Activated CD4-positive, alpha-beta T cell treated with anti-CD3 and anti-CD28 coated beads, Interleukin-10, Interleukin-2, amounts not matched to agents 100 ng/mL and 50 ng/mL, durations not matched to agents 16 hours and 8 hours (primary cell): ENCODE results near the gene PLEKHA4.

Experiments
- DNase-seq: peaks from one replicate; pipeline ENCODE4 v3.0.0-alpha.2; 2020

The PLEKHA4 gene

DNA sequence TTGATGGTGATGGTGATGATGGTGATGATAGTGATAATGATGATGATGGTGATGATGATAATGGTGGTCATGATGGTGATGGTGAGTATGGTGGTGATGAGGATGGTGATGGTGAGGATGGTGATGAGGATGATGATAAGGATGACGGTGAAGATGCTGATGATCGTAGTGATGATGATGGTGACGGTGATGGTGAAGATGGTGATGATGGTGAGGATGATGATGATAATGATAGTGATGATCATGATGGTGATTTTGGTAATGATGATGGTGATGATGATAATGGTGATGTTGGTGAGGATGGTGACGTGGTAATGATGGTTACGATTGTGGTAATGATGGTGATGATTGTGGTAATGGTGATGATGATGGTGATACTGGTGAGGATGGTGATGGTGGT lies 46.8 kb downstream of the PLEKHA4 start:
- DNase-seq: no peak

DNA sequence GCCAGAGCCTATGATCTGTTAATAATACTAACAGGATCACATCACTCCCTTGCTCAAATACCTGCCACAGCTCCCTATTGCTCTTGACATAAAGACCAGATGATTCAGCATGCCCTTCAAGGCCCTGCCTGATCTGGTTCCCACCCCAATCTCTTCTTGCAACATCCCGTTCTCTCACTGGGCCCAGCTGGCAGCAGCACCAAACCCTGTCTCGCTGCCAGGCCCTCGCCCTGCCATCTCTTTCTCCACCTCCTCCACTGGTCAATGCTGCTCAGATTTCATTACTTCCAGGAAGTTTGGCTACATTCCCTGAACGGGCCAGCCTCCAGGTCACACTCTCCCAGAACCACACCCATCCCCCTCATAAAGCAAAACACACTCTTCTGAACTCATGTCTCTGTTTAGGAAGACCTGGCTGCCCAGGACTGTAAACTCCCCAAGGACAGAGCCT lies 49.0 kb downstream of the PLEKHA4 start:
- DNase-seq: no peak

DNA sequence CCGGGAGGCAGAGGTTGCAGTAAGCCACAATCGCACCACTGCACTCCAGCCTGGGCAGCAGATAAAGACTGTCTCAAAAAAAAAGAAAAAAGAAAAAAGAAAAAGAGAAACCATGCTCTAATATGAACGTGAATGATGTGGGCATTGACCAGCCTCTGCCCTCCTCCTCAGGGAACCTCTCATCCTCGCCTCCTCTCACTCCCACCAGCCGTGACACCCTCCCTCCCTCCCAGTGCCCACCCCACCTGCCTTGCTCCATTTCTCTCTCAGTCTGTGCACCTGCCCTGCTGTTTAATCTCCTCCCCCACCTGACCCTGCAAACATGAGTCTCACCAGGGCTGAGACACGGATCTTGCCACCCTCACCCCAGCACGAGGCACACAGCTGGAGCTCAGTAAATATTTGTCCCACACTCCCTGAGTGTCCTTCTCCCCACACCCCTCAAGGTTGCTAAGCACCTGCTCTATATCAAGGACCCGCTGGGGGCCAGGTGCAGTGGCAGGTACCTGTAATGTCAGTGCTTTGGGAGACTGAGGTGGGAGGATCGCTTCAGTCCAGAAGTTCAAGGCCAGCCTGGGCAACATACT lies 50.1 kb downstream of the PLEKHA4 start:
- no peak for DNase-seq

DNA sequence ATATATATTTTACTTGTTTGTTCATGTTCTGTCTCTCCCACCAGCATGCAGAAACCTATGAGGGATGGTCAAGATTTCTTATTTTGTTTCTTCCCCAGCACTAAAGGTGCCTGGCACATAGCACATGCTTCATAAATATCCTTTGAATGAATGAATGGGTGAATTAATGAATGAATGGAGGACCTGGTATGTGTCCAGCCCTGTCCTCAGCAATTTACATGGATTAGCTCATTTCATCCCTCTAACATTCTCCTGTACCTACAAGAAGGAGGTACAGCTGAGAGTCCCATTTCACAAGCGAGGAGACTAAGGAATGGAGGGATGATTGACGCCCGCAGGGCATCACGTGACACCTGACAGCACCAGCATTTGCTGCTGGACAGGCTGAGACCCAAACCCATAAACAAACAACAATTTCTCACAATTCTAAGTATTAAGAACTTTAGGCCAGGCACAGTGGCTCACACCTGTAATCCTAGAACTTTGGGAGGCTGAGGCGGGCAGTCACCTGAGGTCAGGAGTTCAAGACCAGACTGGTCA lies 50.8 kb downstream of the PLEKHA4 start:
- no peak for DNase-seq

DNA sequence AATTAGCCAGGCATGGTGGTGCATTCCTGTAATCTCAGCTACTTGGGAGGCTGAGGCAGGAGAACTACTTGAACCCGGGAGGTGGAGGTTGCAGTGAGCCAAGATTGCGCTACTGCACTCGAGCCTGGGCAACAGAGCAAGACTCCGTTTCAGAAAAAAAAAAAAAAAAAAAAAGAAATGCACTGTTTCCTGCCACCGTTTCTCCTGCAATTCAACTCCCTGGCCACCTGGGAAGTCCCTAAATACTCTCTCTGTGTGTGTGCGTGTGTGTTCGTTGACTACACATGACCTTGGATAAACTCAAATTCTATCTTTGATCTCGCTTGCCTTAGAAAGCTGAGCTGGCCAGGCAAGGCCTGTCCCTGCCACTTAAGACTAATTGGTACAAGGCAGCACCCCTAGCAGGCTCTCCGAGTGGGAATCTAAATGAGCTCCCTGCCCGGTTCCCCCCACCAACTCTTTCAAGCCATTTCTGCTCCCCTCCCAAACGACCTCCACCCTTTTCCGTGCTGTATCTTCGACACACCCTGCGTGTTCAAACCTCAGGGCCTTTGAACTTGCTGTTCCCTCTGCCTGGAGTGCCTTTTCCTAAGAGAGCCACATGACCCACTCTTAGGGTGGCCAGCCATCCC lies 52.4 kb downstream of the PLEKHA4 start:
- peak; percentile 43 for DNase-seq

DNA sequence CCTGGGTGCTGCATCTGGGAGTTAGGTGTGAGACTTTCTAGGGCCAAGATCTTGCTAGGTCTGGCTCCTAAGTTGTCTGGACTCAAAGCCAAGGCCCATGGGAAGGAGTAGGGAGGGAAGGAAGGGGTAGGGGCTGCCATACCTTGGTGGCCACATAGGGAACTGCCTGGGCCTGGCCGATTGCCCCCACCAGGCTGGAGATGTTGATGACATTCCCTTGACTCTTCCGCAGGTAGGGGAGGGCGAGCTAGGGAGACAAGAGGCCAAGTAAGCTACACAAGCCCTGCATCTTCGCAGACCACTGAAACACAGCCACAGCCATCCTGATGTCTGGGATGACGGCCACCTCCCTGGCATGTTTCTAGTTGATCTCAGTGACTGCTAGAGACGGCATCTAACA lies 53.5 kb downstream of the PLEKHA4 start:
- DNase-seq: no peak

DNA sequence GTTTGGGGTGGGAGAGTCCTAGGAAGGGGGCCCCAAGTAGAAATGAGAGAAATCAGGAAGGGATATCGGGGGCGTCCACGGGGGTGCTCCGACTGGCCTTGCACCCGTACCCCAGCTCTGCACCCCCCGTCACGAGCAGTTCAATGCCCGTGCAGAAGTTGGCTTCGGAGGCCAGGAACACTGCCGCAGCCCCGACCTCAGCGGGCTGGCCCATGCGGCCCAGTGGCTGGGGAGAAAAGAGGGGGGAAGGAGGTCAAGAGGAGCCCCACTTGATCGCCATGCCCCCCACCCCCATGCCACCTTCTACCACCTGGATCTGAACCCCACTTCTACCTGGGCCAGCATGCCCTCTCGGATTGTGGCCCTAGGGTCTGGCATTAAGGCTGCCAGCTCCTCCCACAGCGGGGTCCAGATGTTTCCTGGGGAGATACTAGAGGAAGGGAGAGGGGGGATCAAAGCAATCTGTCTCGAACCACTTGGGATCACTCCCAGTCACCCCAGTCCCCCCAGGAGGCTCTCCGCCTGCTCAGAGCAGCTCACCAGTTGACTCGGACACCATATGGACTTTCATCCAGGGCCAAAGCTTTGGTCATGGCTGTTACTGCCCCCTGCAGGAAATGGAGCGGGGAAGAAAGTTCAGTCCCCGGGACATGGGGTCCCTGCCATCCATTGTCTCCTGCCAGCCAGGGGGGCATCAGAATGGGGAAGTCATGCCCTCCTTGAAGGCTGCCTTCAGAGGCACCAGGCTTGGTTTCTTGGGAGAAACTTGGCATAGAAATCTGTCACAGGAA lies 55.1 kb downstream of the PLEKHA4 start:
- DNase-seq: no peak

DNA sequence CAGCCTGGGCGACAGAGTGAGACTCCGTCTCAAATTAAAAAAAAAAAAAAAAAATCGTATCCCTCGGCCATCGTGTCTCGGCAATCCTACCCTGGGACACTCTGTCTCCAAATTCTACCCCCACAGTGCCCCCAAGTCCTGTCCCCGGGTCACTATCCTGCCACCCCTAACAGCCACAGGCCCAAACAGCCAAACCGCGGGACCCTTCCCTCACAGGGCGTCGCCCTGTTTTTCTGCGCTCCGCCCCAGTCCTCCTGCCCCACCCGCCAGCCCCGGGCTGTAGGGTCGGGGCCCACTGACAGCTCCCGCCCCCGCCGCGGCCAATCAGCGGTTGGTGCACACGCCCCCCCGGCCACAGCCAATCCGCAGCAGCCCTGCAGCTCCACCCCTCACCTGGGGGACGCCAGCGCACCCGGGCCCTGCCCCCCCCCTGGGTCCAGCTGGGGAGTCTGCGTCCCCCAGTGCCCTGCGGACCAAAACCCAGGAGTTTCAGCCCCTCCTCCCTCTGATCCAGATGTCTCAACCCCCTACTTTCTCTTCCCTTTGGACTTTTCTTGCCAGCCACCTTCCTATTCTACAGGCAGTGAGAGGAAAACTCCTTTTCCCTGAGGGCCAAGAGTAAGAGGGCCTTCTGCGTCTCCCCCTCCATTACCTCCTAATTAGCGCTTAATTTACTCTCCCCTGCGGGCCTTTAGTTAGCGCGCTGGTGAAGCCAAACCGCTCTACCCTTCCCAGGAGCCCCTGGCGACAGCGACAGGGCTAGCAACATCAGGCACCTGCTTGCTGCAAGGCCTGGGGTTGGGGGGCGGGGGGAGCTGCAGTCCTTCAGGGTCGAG lies 56.1 kb downstream of the PLEKHA4 start:
- DNase-seq: peak; percentile 79

DNA sequence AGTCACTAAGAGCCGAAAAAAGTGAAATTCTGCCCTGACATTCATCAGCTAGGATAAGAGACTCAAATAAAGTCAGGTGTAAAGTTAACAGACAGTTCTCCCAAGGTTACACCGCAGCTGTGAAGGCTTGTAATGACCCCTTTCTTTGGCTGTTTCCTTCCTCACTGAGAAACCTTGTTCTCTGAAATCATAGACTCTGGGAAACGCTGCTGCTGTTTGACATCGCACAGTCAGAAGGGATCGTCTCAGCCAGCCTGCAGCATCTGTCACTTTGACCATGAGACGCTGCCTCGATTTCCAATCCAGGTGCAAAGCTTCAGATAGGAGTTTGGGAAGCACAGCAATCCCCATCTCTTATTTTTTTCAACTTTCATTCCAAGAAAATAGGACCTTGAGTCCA lies 58.3 kb downstream of the PLEKHA4 start:
- peak; percentile 7 for DNase-seq

DNA sequence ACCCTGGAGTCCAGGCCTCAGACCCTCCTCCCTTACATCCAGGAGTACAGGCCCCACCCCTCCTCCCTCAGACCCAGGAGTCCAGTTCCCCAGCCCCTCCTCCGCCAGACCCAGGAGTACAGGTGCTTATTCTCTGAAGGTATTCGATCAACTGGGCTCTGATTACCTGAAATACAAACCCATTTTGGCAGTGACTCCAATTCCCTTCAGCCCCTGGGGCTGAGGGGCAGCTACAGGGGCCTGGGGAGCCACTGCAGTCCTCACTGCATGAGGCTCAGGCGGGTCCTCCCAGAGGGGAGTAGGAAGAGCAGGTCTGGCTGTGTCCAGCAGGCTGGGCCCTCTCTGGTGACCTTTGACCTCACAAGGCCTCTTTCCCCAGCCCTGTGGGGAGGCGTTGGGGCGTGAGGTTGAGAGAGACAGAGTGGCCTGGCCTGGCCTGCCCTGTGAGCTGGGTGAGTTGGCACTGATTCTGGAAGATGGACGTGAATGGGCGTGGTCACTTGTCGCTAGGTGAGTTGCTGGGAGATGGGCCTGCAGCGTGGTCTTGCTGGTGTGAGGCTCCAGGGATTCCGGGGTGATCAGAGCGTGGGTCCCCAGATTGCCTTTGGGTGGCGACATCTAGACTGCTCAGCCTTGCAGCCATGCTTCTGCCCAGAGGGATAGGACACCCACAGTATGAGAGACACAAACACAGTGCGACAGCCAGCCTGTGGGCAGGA lies 60.7 kb downstream of the PLEKHA4 start:
- peak; percentile 10 for DNase-seq

DNA sequence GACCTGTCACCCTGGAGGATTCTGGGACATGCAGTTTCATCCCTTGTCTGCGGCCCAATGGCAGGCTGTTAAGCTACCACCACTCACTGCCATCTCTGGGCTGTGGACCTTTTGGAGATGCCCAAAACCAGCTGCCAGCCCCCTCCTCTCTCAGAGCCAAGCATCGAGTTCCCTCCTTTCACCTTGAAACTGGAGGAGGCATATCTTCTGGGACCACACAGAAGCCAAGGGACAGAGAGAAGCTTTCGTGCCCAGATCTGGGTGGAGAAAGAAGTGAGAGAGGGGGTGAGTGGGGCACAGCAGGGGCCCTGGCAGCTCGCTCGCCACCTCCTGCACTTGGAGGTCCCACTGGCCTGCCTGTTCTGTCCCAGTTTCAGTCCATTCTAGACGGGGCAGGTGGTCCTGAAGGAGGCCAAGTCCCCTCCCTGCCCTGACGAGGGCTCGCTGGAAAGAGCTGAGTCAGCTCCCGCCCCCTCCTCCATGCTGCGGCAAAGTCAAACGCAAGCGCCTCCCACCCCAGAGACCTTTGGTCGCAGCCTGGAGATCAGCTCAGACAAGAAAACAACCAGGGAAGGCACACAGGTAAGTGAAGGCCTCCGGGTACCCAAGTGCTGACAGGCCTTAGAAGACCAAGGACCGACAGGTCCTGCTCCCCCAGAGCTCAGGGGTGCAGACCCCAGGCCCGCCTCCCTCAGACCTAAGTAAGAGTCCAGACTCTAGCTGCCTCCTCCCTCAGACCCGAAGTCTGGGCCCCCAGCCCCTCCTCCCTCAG lies 61.4 kb downstream of the PLEKHA4 start:
- no peak for DNase-seq

DNA sequence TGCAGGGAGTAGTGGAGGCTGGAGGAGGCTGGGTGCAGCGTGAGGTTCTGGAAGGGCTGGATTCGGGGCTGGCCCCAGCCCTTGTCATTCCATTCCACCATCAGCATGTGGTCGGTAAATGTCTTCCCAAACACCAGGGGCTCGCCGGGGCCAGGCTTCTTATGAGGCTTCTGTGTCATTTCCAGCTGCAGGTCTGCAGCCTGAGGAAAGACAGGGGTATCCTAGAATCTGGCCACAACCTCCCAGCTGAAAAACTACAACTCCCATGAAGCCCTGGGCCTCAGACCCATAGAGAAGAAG lies 61.9 kb downstream of the PLEKHA4 start:
- peak; percentile 73 for DNase-seq

DNA sequence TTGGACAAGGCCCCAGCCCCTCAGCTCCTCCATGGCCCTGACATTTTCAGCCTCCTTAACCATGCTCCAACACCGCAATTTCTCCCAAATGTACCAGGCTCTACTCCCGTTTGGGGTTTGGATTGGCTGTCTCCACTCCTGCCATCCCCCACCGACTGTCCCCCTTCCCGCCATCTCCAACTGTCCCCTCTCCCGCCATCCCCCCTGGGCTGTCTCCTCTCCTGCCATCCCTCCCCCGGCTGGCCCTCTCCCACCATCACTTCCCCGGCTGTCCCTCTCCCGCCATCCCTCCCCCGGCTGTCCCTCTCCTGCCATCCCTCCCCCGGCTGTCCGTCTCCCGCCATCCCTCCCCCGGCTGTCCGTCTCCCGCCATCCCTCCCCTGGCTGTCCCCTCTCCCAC lies 63.0 kb downstream of the PLEKHA4 start:
- DNase-seq: no peak

DNA sequence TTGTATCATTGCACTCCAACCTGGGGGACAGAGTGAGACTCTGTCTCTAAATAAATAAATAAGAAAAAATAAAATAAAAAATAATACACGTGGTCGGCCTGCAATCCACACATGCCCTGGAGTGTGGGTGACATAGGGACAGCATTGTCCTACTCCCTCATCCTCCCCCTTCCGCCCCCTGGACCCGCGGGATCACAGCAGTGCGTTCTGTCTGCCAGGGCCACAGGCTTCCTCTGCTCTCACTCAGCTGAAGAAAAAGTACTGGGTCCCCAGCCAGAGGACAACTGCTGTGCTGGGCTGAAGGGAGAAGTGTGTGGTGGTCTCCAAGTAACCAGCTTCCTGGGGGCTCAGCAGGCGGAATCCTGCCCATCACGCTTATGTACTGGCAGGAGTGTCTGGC lies 63.9 kb downstream of the PLEKHA4 start:
- no peak for DNase-seq

DNA sequence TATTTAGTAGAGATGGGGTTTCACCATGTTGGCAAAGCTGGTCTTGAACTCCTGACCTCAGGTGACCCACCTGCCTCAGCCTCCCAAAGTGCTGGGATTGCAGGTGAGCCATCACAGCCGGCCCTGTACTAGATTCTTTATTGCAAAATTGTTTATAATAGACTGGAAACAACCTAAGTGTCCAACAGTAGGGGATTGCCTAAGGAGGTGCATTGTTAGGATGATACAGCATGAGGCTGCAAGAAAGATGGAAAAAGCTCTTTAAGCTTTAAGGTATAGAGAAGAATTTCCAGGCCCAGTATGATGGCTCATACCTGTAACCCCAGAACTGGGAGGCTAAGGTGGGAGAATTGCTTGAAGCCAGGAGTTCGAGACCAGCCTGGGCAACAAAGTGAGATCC lies 65.8 kb downstream of the PLEKHA4 start:
- no peak for DNase-seq

DNA sequence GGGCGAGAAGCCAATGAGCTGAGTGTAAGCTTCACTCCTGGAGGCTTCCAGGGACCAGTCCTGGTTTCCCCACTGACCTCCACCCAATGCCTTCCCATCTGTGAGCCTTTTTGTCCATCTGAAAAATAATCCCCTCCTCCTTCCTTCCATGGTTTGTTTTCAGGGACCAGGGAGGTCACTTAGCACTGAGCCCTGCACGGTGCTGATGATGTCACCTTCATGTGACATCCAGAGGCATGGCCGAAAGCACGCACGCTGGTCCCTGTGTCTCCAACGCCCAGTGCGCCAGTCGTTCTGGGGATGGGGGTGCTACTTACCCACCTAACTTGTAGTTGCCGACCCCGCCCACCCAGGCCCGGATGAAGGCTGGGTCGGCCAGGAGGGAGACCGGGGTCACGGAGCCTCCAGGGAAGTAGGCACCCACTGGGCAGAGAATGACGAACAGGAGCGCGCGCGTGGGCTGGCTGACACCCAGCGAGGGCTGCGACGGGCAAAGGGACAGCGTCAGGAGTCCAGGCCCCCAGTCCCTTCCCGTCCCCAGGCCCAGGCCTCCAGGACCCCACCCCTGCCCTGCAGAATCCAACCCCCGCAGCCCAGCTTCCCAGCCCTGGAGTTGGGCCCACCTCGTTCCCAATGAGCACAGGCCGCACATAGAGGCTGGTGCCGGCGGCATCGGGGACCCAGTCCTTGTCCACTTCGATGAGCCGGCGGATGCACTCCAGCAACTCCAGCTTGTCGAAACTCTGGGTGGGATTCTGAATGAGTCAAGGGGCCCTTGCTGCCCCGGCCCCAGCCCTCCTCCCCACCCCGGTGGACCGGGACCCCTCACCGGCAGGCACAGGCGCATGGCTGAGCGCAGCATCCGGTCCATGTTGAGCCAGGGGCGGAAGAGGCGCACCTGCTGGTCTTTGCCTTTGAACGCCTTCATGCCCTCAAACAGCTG lies 68.8 kb downstream of the PLEKHA4 start:
- DNase-seq: no peak

DNA sequence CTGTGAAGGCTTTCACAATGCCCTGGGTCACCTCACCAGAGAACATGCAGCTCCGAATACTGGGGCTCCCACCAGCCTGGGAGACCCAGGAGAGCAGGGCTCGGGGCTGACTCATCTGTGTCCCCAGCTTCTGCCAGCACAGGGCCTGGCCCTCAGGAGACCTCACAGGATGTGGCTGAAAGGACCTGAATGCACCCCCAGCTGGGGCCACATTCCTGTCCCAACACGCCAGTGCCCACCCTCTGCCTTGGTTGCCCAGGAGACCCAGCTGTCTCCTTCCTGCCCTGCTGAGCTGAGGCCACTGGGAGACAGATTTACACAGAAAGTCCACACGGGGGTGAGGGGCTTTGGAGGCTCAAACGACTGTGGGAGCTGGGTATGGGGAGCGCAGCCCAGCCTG lies 69.5 kb downstream of the PLEKHA4 start:
- DNase-seq: no peak

DNA sequence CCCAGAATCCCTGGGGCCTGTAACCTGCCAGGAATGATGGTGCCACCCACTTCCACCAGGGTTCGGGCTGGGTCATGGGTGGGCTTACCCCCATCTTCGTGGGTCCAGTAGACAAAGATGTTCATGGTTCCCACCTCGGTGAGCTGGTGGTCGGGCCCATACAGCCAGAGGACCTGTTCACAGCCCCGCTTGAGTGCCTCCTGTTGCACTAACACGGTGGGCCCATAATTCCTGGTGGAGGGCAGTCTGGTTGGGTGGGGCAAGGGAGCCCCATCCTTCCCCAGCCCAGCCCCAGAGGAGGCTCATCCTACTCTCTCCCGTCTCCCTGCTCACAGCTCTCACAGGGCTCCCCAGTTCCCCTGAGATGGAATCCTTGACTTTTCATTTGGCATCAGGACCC lies 71.3 kb downstream of the PLEKHA4 start:
- no peak for DNase-seq

DNA sequence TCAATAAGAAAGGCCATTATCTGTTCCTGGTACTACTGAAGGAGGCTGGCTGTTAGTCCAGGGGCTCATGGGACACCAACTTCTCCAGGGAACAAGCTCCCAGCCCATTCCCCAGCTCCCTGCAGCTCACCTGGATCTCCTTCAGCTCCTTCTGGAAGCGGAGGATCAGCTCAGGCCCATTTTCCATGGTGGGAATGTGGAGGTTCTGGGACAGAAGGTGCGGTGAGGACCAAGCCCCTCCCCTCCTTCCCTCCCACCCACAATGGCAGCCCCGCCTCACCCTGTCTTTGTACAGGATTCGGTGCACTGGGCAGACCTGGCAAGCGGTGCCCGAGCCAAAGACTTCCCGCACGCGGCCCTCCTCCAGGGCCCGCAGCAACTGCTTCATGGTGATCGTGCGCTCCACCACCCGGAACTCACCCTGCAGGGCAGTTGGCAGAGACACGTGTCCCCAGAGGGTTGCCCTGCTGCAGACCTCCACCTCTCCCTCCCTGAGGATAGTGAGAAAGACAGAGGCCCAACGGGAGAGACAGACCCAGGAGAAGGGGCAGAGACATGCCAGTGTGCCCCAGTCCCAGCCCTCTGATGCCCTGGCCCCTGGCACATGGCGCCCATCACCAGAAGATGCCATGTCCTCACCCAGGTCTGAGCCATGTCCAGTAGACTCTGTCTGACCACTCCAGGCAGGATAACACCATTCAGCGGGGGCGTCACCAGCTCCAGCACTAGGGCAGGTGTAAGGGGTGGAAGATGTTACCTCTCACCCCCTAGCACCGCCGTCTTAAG lies 71.9 kb downstream of the PLEKHA4 start:
- DNase-seq: no peak

DNA sequence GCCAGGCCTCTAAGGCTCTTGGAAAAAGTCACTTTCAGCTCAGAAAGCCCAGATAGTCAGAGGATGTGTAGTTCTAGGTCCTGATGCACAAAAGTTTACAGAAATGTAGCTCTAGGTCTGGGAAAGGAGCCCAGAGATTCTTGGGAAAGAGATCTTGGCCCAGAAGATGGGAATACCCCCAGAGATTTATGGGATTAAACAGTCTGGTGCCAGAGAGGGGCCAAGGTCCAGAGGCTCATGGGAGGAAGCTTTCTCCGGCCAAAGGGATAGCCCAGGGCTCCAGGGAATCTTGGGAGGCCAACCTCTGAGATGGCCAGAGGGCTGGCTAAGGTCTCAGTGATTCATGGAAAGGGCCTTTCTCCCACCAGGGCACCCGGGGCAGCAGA lies 72.7 kb downstream of the PLEKHA4 start:
- DNase-seq: no peak
